Aorta (tissue), 5 donors: Measurements from ENCODE around the gene TMEM263. TPM values are rescaled to one million over a fixed set of nuclear protein-coding genes. Genes with fewer than 3 reads are reported as not detected.
"Not testable (repeated sequence)": the region's sequence is repeated elsewhere in the genome, so short reads cannot be mapped to it uniquely, and the experiment has no call there.

ENCODE experiments used
- ATAC-seq: fragments of 200-7000 bp; cut with Tn5 transposase; one replicate; pipeline ENCODE4 v1.9.1; 2022; ENCODE audit warnings: moderate library complexity; ENCODE audit not compliant: low FRiP score
- DNase-seq, 2 donors: peaks; one replicate each; pipeline ENCODE4 v3.0.0-alpha.2; 2020
- H3K27ac ChIP-seq, 2 donors: one replicate each; pipeline ENCODE4 v1.5.1; 2013; ENCODE audit warnings: low read length in 2 of 2, mild to moderate bottlenecking in 2 of 2, moderate library complexity in 2 of 2, control low read depth in 1 of 2, inconsistent platforms in 1 of 2, low read depth in 1 of 2
- H3K27me3 ChIP-seq, 2 donors: one replicate each; pipeline ENCODE4 v1.6.1; 2013; ENCODE audit warnings: control low read depth in 1 of 2, low read length in 1 of 2, mild to moderate bottlenecking in 1 of 2, moderate library complexity in 1 of 2; ENCODE audit not compliant: insufficient read depth in 2 of 2, control insufficient read depth in 1 of 2
- H3K36me3 ChIP-seq, 2 donors: one replicate each; pipeline ENCODE4 v1.6.1; 2013; ENCODE audit warnings: control low read depth in 1 of 2, low read length in 1 of 2, mild to moderate bottlenecking in 1 of 2; ENCODE audit not compliant: insufficient read depth in 2 of 2, control insufficient read depth in 1 of 2
- H3K4me1 ChIP-seq, 2 donors: one replicate each; pipeline ENCODE4 v1.6.1; 2013; ENCODE audit warnings: low read length in 2 of 2, control low read depth in 1 of 2, mild to moderate bottlenecking in 1 of 2, moderate library complexity in 1 of 2; ENCODE audit not compliant: insufficient read depth in 2 of 2, control insufficient read depth in 1 of 2
- H3K4me3 ChIP-seq, 2 donors: one replicate each; pipeline ENCODE4 v1.5.1; 2013; ENCODE audit warnings: low read length in 2 of 2, control low read depth in 1 of 2, mild to moderate bottlenecking in 1 of 2
- H3K9me3 ChIP-seq: one replicate; pipeline ENCODE4 v1.6.1; 2013; ENCODE audit warnings: mild to moderate bottlenecking, low read length; ENCODE audit not compliant: control insufficient read depth
- WGBS, 2 donors: extraction: QIAGEN DNeasy Blood & Tissue Kit; methylation state at CpG; one replicate each; pipeline ENCODE4 v1.1.7; 2013; 5-methylcytosine and 5-hydroxymethylcytosine counted together
- intact Hi-C, 2 donors: fragments of 100-400 bp; cut with DNase I; formaldehyde crosslinking; loops; one replicate each; pipeline versions ENCODE4 v1.14.2 to v1.15.0; 2022
- polyA plus RNA-seq, 2 donors: library from polyadenylated mRNA; stranded (reverse); fragments of 200-250 nt; gene quantifications; one replicate each; pipeline ENCODE4 v1.2.3, GENCODE V29; 2013
- total RNA-seq, 2 donors: library from RNA; stranded (reverse); fragmentation: NEBNext Ultra II Directional; extraction: Animal tissue kit (Norgen Biotek cat#: 25700); gene quantifications; one replicate each; pipeline ENCODE4 v1.2.1, GENCODE V29; 2021
- donor health status: healthy with polysubstance abuse.
- donor health status: Bipolar disorder and iron deficiency.
- donor health status: DM: no; HTN: no; CAD: no.
- donor health status: DM: no; HTN: no; CAD: no.
- donor health status: DM: yes; HTN: yes; CAD: no.

TMEM263 gene
- total and polyA plus RNA-seq, 4 donors, result 30.2 to 78.9 (median 47.8) TPM

GRCh38 chr12:106999446-106999845 is 43.7 kb downstream of the TMEM263 start:
- Histone ChIP-seq H3K36me3 (no peaks in the 10 kb centered on the region), H3K27me3 (no peaks in the 10 kb centered on the region), H3K4me1 (no peaks in the 10 kb centered on the region), H3K9me3 (no peaks in the 10 kb centered on the region), H3K4me3 (no peak overlapping the region), H3K27ac (no peak overlapping the region)
- 68 to 69% methylated on average over 6 of the region's 6 CpGs for WGBS, 2 donors
- intact Hi-C loops, result no loop called here
- DNase-seq (no peak), ATAC-seq (no peak)

DNA sequence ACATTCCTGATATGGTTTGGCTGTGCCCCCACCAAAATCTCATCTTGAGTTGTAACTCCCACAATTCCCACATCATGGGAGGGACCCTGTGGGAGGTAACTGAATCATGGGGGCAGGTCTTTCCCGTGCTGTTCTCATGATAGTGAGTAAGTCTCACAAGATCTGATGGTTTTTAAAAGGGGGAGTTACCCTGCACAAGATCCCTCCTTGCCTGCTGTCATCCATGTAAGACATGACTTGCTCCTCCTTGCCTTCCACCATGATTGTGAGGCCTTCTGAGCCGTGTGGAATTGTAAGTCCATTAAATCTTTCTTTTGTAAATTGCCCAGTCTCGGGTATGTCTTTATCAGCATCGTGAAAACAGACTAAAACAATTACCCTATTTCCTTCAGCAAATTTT is 47.0 kb downstream of the TMEM263 start:
- H3K36me3 ChIP-seq, H3K9me3 ChIP-seq, H3K4me1 ChIP-seq, H3K4me3 ChIP-seq, DNase-seq, H3K27ac ChIP-seq, intact Hi-C loops, H3K27me3 ChIP-seq, ATAC-seq: not testable (repeated sequence)
- WGBS, 2 donors, result 83 to 85% methylated on average over 4 of the region's 4 CpGs

DNA sequence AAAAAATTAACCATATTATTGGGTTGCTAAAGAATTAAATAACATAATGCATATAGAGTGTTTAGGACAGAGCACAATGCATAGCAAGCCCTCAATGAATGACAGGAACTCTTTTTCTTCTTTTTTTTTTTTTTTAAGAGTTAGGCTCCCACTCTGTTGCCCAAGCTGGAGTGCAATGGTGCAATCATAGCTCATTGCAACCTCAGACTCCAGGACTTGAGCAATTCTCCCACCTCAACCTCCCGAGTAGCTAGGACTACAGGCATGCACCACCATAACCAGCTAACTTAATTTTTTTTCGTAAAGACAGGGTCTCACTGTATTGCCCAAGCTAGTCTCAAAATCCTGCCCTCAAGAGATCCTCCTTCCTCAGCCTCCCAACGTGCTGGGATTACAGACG is 51.7 kb downstream of the TMEM263 start:
- intact Hi-C loops, result no loop called here
- WGBS, 2 donors, result 97% methylated on average over 4 of the region's 4 CpGs
- DNase-seq (no peak), ATAC-seq (no peak)
- H3K27ac ChIP-seq, result no peak overlapping the region
- H3K4me3 ChIP-seq, result no peak overlapping the region
- no peaks in the 10 kb centered on the region for H3K4me1 ChIP-seq
- no peaks in the 10 kb centered on the region for H3K9me3 ChIP-seq
- H3K36me3 ChIP-seq, result no peaks in the 10 kb centered on the region
- no peaks in the 10 kb centered on the region for H3K27me3 ChIP-seq

DNA sequence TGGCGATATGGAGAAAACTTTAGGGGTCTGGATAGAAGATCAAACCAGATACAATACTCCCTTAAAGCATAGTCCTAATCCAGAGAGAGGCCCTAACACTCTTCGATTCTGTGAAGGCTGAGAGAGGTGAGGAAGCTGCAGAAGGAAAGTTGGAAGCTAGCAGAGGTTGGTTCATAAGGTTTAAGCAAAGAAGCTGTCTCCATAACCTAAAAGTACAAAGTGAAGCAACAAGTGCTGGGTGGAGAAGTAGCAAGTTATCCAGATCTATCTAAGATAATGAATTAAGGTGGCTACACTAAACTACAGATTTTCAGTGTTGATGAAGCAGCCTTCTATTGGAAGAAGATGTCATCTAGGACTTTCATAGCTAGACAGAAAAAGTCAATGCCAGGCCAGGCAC is 55.8 kb downstream of the TMEM263 start:
- no peak for DNase-seq
- Histone ChIP-seq H3K9me3 (no peaks in the 10 kb centered on the region), H3K4me1 (no peaks in the 10 kb centered on the region), H3K36me3 (no peaks in the 10 kb centered on the region), H3K27me3 (no peaks in the 10 kb centered on the region), H3K4me3 (no peak overlapping the region), H3K27ac (no peak overlapping the region)
- no peak for ATAC-seq
- intact Hi-C loops, result no loop called here
- 81 to 84% methylated on average over 2 of the region's 2 CpGs for WGBS, 2 donors

DNA sequence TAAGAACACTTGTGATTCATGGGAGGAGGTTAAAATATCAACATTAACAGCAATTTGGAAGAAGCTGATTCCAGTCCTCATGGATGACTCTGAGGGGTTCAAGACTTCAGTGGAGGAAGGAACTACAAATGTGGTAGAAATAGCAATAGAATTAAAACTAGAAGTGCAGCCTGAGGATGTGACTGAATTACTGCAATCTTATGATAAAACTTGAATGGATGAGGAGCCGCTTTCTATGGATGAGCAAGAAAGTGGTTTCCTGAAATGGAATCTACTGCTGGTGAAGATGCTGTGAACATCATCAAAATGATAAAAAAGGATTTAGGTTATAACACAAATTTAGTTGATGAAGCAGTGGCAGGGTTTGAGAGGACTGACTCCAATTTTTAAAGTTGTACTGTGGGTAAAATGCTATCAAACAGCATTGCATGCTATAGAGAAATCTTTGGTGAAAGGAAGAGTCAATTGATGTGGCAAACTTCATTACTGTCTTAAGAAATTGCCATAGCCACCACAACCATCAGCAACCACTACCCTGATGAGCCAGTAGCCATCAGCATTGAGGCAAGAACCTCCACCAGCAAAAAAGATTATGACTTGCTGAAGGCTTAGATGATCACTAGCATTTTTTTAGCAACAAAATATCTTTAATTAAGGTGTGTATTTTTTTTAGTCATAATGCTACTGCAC is 57.2 kb downstream of the TMEM263 start:
- Histone ChIP-seq H3K27me3 (no peaks in the 10 kb centered on the region), H3K36me3 (no peaks in the 10 kb centered on the region), H3K27ac (no peak overlapping the region), H3K9me3 (no peaks in the 10 kb centered on the region), H3K4me1 (no peaks in the 10 kb centered on the region), H3K4me3 (no peak overlapping the region)
- intact Hi-C loops, result no loop called here
- ATAC-seq (no peak), DNase-seq (no peak)
- WGBS, 2 donors, result 98% methylated on average over 1 of the region's 1 CpG

DNA sequence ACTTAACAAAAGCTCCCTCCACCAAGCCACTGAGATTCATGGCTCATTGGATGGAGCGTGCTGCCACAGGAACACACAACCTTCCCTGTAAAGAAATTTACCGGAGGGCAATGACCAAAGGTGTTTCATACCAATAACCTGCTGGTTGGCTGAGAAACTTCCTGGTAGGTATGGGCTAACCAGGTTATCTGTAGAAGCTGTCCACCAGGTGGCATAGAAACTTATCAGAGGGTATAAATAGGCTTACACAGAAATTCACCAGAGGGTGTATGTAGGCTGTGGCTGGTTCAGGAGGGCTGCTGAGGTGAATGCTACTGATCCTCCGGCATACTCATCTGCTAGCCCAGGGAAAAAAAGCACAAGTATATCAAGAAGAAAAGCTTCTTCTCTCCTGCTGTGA is 58.3 kb downstream of the TMEM263 start:
- WGBS, 2 donors, result 79 to 85% methylated on average over 3 of the region's 3 CpGs
- Histone ChIP-seq H3K27ac (no peak overlapping the region), H3K36me3 (no peaks in the 10 kb centered on the region), H3K4me3 (no peak overlapping the region), H3K9me3 (no peaks in the 10 kb centered on the region), H3K27me3 (no peaks in the 10 kb centered on the region), H3K4me1 (no peaks in the 10 kb centered on the region)
- ATAC-seq, result no peak
- intact Hi-C loops, result no loop called here
- no peak for DNase-seq

- Histone ChIP-seq H3K27me3 (no peaks in the 10 kb centered on the region), H3K36me3 (no peaks in the 10 kb centered on the region), H3K27ac (no peak overlapping the region), H3K4me3 (no peak overlapping the region), H3K4me1 (no peaks in the 10 kb centered on the region), H3K9me3 (no peaks in the 10 kb centered on the region)
- no peak for DNase-seq
- no peak for ATAC-seq
- intact Hi-C loops, result no loop called here
- WGBS, 2 donors, result 79 to 82% methylated on average over 4 of the region's 4 CpGs
Measured at GRCh38 chr12:107017042-107017441, 61.3 kb downstream of the TMEM263 start.

DNA sequence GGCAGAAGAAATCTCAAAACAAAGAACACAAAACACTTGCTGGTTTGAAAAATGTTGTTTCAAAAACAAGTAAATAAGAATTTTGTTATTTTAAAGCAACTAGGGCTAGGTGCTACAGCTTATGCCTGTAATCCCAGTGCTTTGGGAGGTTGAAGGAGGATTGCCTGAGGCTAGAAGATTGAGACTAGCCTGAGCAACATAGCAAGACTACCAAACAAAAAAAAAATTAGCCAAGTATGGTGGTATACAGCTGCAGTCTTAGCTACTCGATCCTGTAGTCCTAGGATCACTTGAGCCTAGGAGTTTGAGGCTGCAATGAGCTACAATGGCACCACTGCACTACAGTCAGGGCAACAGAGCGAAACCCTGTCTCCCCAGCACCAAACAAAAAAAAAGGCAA is 63.8 kb downstream of the TMEM263 start:
- no peak overlapping the region for H3K4me3 ChIP-seq
- DNase-seq, result no peak
- no peaks in the 10 kb centered on the region for H3K9me3 ChIP-seq
- 91 to 94% methylated on average over 2 of the region's 2 CpGs for WGBS, 2 donors
- no peaks in the 10 kb centered on the region for H3K4me1 ChIP-seq
- intact Hi-C loops, result no loop called here
- no peaks in the 10 kb centered on the region for H3K27me3 ChIP-seq
- no peak for ATAC-seq
- H3K27ac ChIP-seq, result no peak overlapping the region
- H3K36me3 ChIP-seq, result no peaks in the 10 kb centered on the region
